ENCODE results near the gene ASS1.

ASS1 gene

DNA sequence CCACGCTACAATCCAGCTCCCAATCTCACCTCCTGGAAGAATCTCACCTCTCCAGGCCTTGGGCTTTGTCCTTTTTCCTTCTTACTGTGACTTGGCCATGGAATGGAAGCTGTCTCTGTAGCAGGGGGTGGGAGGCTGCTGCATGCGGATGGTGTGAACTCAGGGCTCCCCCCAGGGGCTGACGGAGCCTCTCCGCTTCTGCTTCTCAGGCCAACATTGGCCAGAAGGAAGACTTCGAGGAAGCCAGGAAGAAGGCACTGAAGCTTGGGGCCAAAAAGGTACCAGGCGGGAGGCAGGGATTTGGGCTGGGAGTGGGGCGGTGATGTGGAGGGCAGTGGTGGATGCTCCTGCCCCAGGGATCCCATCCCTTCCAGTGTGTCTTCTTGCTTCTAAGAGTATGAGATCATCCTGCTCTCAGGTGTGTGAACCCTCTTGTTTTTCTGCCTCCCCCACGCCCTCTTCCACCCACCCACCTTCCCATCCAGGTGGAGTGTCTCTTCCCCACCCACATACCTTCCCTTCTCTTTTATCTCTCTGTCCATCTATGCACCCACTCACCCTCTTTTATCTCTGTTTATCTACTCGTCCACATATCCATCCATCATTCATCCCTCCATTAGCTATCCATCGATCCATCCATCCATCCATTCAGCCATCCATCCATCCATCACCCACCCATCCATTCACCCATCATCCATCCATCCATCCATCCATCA lies 9.5 kb downstream of the ASS1 start:
- H3K4me1 ChIP-seq (ENCODE audit: control insufficient read depth, low read length), result peaks cover 5% of the 10 kb centered on the region
- no peaks in the 10 kb centered on the region for H3K36me3 ChIP-seq (ENCODE audit: control insufficient read depth, low read length)
- no peaks in the 10 kb centered on the region for H3K79me2 ChIP-seq (ENCODE audit: control insufficient read depth, low read length)
- no peak overlapping the region for H3K27ac ChIP-seq (ENCODE audit: low read depth, low read length)
- no peak overlapping the region for H3K4me2 ChIP-seq (ENCODE audit: low read length)
- no peaks in the 10 kb centered on the region for H3K27me3 ChIP-seq (ENCODE audit: control insufficient read depth, low read length)
- TF ChIP-seq EZH2phosphoT487 (IDR thresholded peaks at IDR 0.05; ENCODE audit: borderline replicate concordance, low read length), result no peak
- TF ChIP-seq, protein P1, sequence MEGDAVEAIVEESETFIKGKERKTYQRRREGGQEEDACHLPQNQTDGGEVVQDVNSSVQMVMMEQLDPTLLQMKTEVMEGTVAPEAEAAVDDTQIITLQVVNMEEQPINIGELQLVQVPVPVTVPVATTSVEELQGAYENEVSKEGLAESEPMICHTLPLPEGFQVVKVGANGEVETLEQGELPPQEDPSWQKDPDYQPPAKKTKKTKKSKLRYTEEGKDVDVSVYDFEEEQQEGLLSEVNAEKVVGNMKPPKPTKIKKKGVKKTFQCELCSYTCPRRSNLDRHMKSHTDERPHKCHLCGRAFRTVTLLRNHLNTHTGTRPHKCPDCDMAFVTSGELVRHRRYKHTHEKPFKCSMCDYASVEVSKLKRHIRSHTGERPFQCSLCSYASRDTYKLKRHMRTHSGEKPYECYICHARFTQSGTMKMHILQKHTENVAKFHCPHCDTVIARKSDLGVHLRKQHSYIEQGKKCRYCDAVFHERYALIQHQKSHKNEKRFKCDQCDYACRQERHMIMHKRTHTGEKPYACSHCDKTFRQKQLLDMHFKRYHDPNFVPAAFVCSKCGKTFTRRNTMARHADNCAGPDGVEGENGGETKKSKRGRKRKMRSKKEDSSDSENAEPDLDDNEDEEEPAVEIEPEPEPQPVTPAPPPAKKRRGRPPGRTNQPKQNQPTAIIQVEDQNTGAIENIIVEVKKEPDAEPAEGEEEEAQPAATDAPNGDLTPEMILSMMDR (IDR thresholded peaks at IDR 0.05; ENCODE audit: low read depth, low read length, poor library complexity, severe bottlenecking), result no peak
- no peaks in the 10 kb centered on the region for H3K9me3 ChIP-seq (ENCODE audit: control insufficient read depth, insufficient read depth, low read length)
- no peaks in the 10 kb centered on the region for H3F3A ChIP-seq (ENCODE audit: control insufficient read depth, insufficient read depth)
- H3K9me2 ChIP-seq (replicated peaks; ENCODE audit: control insufficient read depth, low read length), result no peaks in the 10 kb centered on the region
- no peaks in the 10 kb centered on the region for H4K20me1 ChIP-seq (ENCODE audit: control insufficient read depth, insufficient read depth, low read depth, low read length)
- no peak overlapping the region for H3K4me3 ChIP-seq (ENCODE audit: low read length)

DNA sequence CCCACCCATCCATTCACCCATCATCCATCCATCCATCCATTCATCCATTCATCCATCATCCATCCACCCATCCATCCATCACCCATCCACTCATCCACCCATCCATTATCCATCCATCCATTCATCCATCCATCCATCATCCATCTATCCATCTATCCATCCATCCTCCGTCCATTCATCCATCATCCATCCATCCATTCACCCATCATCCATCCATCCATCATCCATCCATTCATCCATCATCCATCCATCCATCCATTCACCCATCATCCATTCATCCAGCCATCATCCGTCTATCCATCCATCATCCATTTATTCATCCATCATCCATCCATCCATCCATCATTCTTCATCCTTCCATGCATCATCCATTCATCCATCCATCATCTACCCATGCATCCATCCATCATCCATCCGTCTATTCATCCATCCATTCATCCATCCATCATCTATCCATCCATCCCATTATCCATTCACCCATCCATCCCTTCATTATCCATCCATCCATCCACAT lies 10.1 kb downstream of the ASS1 start:
- Histone ChIP-seq H3F3A (ENCODE audit: control insufficient read depth, insufficient read depth) (no peaks in the 10 kb centered on the region), H3K9me3 (ENCODE audit: control insufficient read depth, insufficient read depth, low read length) (no peaks in the 10 kb centered on the region), H3K4me2 (ENCODE audit: low read length) (no peak overlapping the region), H3K79me2 (ENCODE audit: control insufficient read depth, low read length) (no peaks in the 10 kb centered on the region), H3K36me3 (ENCODE audit: control insufficient read depth, low read length) (no peaks in the 10 kb centered on the region), H3K9me2 (replicated peaks; ENCODE audit: control insufficient read depth, low read length) (no peaks in the 10 kb centered on the region), H4K20me1 (ENCODE audit: control insufficient read depth, insufficient read depth, low read depth, low read length) (no peaks in the 10 kb centered on the region), H3K27me3 (ENCODE audit: control insufficient read depth, low read length) (no peaks in the 10 kb centered on the region), H3K27ac (ENCODE audit: low read depth, low read length) (no peak overlapping the region), H3K4me1 (ENCODE audit: control insufficient read depth, low read length) (peaks cover 5% of the 10 kb centered on the region), H3K4me3 (ENCODE audit: low read length) (no peak overlapping the region)
- TF ChIP-seq EZH2phosphoT487 (IDR thresholded peaks at IDR 0.05; ENCODE audit: borderline replicate concordance, low read length), result no peak
- TF ChIP-seq, protein P1 (IDR thresholded peaks at IDR 0.05; ENCODE audit: low read depth, low read length, poor library complexity, severe bottlenecking), result no peak

DNA sequence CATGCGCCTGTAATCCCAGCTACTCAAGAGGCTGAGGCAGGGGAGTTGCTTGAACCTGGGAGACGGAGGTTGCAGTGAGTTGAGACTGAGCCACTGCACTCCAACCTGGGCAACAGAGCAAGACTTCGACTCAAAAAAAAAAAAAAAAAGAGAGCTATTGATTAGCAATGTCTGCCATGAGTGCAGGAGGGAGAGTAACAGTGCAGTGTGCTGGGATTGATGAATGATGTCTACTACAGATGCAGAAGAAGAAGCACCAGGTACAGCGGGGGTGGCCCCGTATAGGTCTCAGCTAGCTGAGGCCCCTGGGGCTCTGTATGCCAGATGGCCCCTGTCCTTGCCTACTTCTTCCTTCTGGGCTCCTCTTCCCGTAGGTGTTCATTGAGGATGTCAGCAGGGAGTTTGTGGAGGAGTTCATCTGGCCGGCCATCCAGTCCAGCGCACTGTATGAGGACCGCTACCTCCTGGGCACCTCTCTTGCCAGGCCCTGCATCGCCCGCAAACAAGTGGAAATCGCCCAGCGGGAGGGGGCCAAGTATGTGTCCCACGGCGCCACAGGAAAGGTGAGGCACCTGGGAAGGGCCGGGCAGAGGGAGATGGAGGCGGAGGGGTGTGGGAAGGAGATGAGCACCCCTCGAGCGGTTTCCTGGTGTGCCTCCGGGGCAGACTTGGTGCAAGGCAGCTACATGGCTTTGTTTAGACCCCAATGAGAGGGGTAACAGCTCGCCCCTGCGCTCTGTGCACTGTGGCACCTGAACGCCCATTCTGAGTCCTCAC lies 13.5 kb downstream of the ASS1 start:
- TF ChIP-seq, protein P1 (IDR thresholded peaks at IDR 0.05; ENCODE audit: low read depth, low read length, poor library complexity, severe bottlenecking), result no peak
- TF ChIP-seq EZH2phosphoT487 (IDR thresholded peaks at IDR 0.05; ENCODE audit: borderline replicate concordance, low read length), result no peak
- Histone ChIP-seq H3K4me1 (ENCODE audit: control insufficient read depth, low read length) (no peaks in the 10 kb centered on the region), H3K79me2 (ENCODE audit: control insufficient read depth, low read length) (no peaks in the 10 kb centered on the region), H3K27ac (ENCODE audit: low read depth, low read length) (no peak overlapping the region), H3K9me2 (replicated peaks; ENCODE audit: control insufficient read depth, low read length) (no peaks in the 10 kb centered on the region), H4K20me1 (ENCODE audit: control insufficient read depth, insufficient read depth, low read depth, low read length) (no peaks in the 10 kb centered on the region), H3K27me3 (ENCODE audit: control insufficient read depth, low read length) (no peaks in the 10 kb centered on the region), H3F3A (ENCODE audit: control insufficient read depth, insufficient read depth) (no peaks in the 10 kb centered on the region), H3K36me3 (ENCODE audit: control insufficient read depth, low read length) (no peaks in the 10 kb centered on the region), H3K4me2 (ENCODE audit: low read length) (no peak overlapping the region), H3K4me3 (ENCODE audit: low read length) (no peak overlapping the region), H3K9me3 (ENCODE audit: control insufficient read depth, insufficient read depth, low read length) (no peaks in the 10 kb centered on the region)
